Left cardiac atrium (tissue), 4 donors: Measurements from ENCODE around the gene IFI44L. TPM values are rescaled to one million over a fixed set of nuclear protein-coding genes. Genes with fewer than 3 reads are reported as not detected.

Experiments used
- ATAC-seq, 2 donors: fragments of 200-7000 bp; cut with Tn5 transposase; one replicate each; pipeline ENCODE4 v1.9.1; 2020; ENCODE audit warnings: mild to moderate bottlenecking in 2 of 2, moderate library complexity in 2 of 2
- DNase-seq: peaks from one replicate; pipeline ENCODE4 v3.0.0-alpha.2; 2020
- intact Hi-C, 2 donors: fragments of 100-400 bp; cut with DNase I; formaldehyde crosslinking; loops; one replicate each; pipeline versions ENCODE4 v1.14.1 to v1.15.1; 2022 to 2023
- total RNA-seq, 2 donors: library from RNA; stranded (reverse); fragmentation: NEBNext Ultra II Directional; extraction: Animal tissue kit (Norgen Biotek cat#: 25700); gene quantifications; one replicate each; pipeline ENCODE4 v1.2.1, GENCODE V29; 2021
- donor health status: DM: no; HTN: yes; CAD: no.
- donor health status: DM: no; HTN: yes; CAD: no; lungs with severe emphysema.
- donor health status: DM: yes; HTN: yes; CAD: no.
- donor health status: Dilated cardiomyopathy.

The IFI44L gene
- total RNA-seq, 2 donors from 2014 or later, result 4.5 to 20.7 TPM

GRCh38 chr1:78677788-78678187 lies 57.5 kb downstream of the IFI44L start:
- no peak for ATAC-seq
- DNase-seq, result no peak
- intact Hi-C loops, result loop anchor here (2.0 to 10.0 kb wide), 3 partner anchors 61 to 533 kb away; no protein-coding TSS in a partner anchor

- DNase-seq, result no peak
- intact Hi-C loops, result loop anchor here (5.0 to 10.0 kb wide), 2 partner anchors 531 to 534 kb away; no protein-coding TSS in a partner anchor
- ATAC-seq, result no peak
These were observed 58.1 kb downstream of the IFI44L start for GRCh38 chr1:78678324-78678723.

- DNase-seq (no peak), ATAC-seq (no peak)
- intact Hi-C loops, result no loop called here
These were observed 61.0 kb downstream of the IFI44L start for GRCh38 chr1:78681265-78681664.

GRCh38 chr1:78682496-78682895 lies 62.2 kb downstream of the IFI44L start:
- intact Hi-C loops, result no loop called here
- DNase-seq (no peak), ATAC-seq (no peak)

GRCh38 chr1:78683079-78683478 lies 62.8 kb downstream of the IFI44L start:
- intact Hi-C loops, result no loop called here
- no peak for DNase-seq
- no peak for ATAC-seq

- ATAC-seq, result no peak
- intact Hi-C loops, result no loop called here
- no peak for DNase-seq
These were observed 67.1 kb downstream of the IFI44L start for GRCh38 chr1:78687315-78687714.

GRCh38 chr1:78687914-78688313 lies 67.7 kb downstream of the IFI44L start:
- DNase-seq, result no peak
- intact Hi-C loops, result no loop called here
- ATAC-seq, result no peak

- DNase-seq, result no peak
- ATAC-seq, result no peak
- intact Hi-C loops, result no loop called here
These were observed 68.4 kb downstream of the IFI44L start for GRCh38 chr1:78688697-78689096.

GRCh38 chr1:78690516-78690915 lies 70.3 kb downstream of the IFI44L start:
- DNase-seq (no peak), ATAC-seq (no peak)
- intact Hi-C loops, result no loop called here

- no peak for ATAC-seq
- intact Hi-C loops, result no loop called here
- no peak for DNase-seq
These were observed 71.9 kb downstream of the IFI44L start for GRCh38 chr1:78691995-78692747.

Other genes with a start within 250 kb of the IFI44L start
- 1 to 10 TPM; 4.2 to 7.9 TPM for gene PTGFR, start 129.5 kb upstream of the IFI44L start, total RNA-seq
- gene IFI44, start 29.4 kb downstream of the IFI44L start, total RNA-seq, result 10 to 100 TPM; 13.0 to 24.3 TPM